Measurements from ENCODE around the gene PLTP.

The PLTP gene

DNA sequence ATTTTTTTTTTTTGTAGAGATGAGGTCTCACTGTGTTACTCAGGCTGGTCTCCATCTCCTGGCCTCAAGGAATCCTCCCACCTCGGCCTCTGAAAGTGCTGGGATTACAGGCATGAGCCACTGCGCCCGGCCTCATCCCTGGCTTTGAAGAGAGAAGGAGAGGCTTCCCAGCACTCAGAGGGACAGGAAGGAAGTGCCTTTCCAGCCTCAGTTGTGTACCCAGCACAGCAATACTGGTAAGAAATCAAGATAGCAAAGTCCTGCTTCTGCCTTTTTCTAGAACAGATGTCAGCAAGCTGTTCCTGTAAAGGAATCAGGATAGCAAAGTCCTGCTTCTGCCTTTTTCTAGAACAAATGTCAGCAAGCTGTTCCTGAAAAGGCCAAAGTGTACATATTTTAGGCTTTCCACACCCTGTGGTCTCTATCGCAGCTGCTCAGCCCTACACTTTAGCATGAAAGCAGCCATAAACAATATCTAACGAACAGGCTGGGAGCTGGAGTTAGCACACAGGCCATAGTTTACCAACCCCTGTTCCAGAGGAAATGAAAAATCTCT, 6.3 kb upstream of the PLTP start:
- TF ChIP-seq, protein P1, sequence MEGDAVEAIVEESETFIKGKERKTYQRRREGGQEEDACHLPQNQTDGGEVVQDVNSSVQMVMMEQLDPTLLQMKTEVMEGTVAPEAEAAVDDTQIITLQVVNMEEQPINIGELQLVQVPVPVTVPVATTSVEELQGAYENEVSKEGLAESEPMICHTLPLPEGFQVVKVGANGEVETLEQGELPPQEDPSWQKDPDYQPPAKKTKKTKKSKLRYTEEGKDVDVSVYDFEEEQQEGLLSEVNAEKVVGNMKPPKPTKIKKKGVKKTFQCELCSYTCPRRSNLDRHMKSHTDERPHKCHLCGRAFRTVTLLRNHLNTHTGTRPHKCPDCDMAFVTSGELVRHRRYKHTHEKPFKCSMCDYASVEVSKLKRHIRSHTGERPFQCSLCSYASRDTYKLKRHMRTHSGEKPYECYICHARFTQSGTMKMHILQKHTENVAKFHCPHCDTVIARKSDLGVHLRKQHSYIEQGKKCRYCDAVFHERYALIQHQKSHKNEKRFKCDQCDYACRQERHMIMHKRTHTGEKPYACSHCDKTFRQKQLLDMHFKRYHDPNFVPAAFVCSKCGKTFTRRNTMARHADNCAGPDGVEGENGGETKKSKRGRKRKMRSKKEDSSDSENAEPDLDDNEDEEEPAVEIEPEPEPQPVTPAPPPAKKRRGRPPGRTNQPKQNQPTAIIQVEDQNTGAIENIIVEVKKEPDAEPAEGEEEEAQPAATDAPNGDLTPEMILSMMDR (conservative IDR thresholded peaks at IDR 0.05; ENCODE audit: low read length), result no peak
- no peak overlapping the region for H3K4me3 ChIP-seq (ENCODE audit: low read length)
- DNase-seq (ENCODE audit: low read depth), result peak; percentile 44

GRCh38 chr20:45917790-45918141, 5.8 kb upstream of the PLTP start:
- TF ChIP-seq, protein P1 (conservative IDR thresholded peaks at IDR 0.05; ENCODE audit: low read length), result no peak
- no peak overlapping the region for H3K4me3 ChIP-seq (ENCODE audit: low read length)
- DNase-seq (ENCODE audit: low read depth), result peak; percentile 44

- TF ChIP-seq, protein P1 (conservative IDR thresholded peaks at IDR 0.05; ENCODE audit: low read length), result no peak
- H3K4me3 ChIP-seq (ENCODE audit: low read length), result no peak overlapping the region
- DNase-seq (ENCODE audit: low read depth), result no peak
Measured at GRCh38 chr20:45913116-45913515, 1.2 kb upstream of the PLTP start.

DNA sequence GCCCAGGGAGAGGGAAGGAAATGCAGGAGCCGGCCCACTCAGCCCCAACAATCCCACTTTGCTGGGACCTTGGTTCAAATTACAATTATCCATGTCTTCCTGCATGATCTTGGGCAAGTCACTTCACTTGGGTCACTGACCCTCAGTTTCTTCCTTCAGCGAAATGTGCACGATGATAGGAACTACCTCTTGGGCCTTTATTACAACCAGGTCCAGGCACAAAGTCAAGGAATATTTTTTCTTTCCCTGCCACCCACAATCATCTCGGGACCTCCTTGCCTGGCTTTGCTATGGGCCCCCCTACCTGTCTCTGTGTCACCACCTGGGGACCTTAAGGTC, 358 bp upstream of the PLTP start:
- TF ChIP-seq, protein P1 (conservative IDR thresholded peaks at IDR 0.05; ENCODE audit: low read length), result no peak
- H3K4me3 ChIP-seq (ENCODE audit: low read length), result peak overlapping the region; percentile 56
- no peak for DNase-seq (ENCODE audit: low read depth)

DNA sequence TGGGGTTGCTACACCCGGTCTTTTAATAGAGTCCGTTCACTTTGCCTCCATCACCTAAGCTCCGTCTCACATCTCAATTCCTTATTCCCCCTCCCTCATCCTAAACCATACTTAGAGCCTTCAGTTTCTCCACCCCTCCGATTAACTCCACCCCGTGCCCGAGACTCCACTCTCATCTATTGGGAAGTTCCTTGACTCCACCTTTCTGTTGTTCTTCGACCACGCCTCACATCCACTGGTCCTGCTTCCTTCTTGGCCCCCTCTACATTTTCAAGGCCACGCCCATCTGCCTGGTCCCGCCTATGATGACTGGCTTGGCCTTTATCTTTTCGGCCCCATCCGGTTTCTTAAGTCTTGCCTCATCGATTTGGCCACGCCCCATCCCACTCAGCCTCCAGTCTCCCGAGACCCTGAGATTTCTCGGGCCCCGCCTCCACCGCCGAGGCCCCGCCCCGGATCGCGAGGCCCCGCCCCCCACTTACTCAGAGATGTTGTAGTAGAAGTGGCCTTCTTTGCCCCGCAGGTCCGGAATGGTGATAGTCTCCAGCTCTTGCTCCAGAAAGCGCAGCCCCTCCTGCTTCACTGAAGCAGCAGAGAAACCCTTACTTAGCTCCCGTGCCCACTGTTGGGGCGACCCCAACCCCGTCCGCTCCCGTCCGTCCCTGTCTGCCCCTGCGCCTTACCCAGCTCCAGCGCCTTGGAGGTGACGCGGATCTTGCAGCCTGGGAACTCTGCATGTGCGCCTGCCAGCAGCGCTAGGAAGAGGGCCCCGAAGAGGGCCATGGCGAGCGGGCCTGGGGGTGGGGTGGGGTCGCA, 1.1 kb downstream of the PLTP start:
- peak; percentile 100 for DNase-seq (ENCODE audit: low read depth)
- H3K4me3 ChIP-seq (ENCODE audit: low read length), result peak overlapping the region; percentile 56
- TF ChIP-seq, protein P1 (conservative IDR thresholded peaks at IDR 0.05; ENCODE audit: low read length), result no peak

DNA sequence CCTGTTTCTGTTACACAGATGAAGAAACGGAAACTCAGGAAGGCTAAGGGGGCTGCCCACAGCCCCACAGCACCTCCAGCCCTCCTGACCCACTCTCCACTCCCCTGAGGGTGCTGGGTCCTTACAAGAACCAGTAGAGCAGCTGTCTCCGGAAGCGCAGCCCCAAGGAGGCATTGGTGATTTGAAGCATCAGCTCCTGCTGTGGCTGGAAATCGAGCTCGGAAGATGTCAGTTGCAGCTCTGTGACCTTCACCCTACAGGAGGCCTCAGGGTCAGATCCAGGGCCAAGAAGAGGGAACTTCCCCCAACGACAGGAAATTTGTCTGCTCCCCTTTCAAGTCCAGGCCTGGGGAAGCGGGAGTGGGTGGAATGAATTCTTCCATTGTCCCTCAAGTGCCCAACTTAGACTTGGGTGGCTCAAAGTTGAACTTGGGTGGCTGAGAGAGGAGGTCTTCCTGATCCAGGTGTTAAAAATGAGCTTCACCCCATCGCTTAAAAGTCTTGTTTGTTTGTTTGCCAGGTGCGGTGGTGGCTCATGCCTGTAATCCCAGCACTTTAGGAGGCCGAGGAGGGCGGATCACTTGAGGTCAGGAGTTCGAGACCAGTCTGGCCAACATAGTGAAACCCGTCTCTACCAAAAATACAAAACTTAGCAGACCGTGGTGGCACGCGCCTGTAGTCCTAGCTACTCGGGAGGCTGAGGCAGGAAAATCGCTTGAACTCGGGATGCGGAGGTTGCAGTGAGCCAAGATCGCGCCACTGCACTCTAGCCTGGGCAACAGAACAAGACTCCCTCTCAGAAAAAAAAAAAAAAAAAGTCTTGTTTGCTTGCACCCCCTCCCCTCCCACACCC, 1.9 kb downstream of the PLTP start:
- TF ChIP-seq, protein P1 (conservative IDR thresholded peaks at IDR 0.05; ENCODE audit: low read length), result no peak
- no peak for DNase-seq (ENCODE audit: low read depth)
- H3K4me3 ChIP-seq (ENCODE audit: low read length), result no peak overlapping the region; the same call in 1 of the 2 replicates

All from AG10803 (cell line).